Left lung (tissue), 10 donors: Measurements from ENCODE around the gene SCLY. TPM values are rescaled to one million over a fixed set of nuclear protein-coding genes. Genes with fewer than 3 reads are reported as not detected.

ENCODE experiments used
- ATAC-seq: fragments of 200-7000 bp; cut with Tn5 transposase; one replicate; pipeline ENCODE4 v1.9.1; 2020; ENCODE audit warnings: moderate library complexity
- DNase-seq, 4 donors: peaks; one replicate each; pipeline ENCODE4 v3.0.0-alpha.2; 2013 to 2020
- H3K27ac ChIP-seq, 2 donors: fragments of 200-600 bp; sonication (generic) in 1 of 2; one replicate each; pipeline versions ENCODE4 v1.5.0 to v1.8.0; 2020 to 2021
- H3K27me3 ChIP-seq, 2 donors: fragments of 200-600 bp; sonication (generic) in 1 of 2; one replicate each; pipeline versions ENCODE4 v1.5.0 to v1.8.0; 2020 to 2021
- H3K36me3 ChIP-seq, 2 donors: fragments of 200-600 bp; sonication (generic) in 1 of 2; one replicate each; pipeline versions ENCODE4 v1.5.0 to v1.8.0; 2020 to 2021
- H3K4me1 ChIP-seq, 2 donors: fragments of 200-600 bp; one replicate each; pipeline ENCODE4 v1.8.0; 2021
- H3K4me3 ChIP-seq, 2 donors: fragments of 200-600 bp; sonication (generic) in 1 of 2; one replicate each; pipeline versions ENCODE4 v1.5.0 to v1.8.0; 2020 to 2021; ENCODE audit warnings: mild to moderate bottlenecking in 1 of 2
- H3K9me3 ChIP-seq, 2 donors: fragments of 200-600 bp; sonication (generic) in 1 of 2; one replicate each; pipeline versions ENCODE4 v1.5.0 to v1.8.0; 2020 to 2021
- intact Hi-C, 2 donors: fragments of 100-400 bp; cut with DNase I; formaldehyde crosslinking; loops; one replicate each; pipeline versions ENCODE4 v1.11.2 to v1.14.2; 2022
- polyA plus RNA-seq, 6 donors: library from polyadenylated mRNA; unstranded; fragments of 120-200 nt; gene quantifications; one replicate each; pipeline ENCODE4 v1.2.1, GENCODE V29; 2013; ENCODE audit not compliant: insufficient read length in 6 of 6
- total RNA-seq, 2 donors: library from RNA; stranded (reverse); fragmentation: NEBNext Ultra II Directional; extraction: Animal tissue kit (Norgen Biotek cat#: 25700); gene quantifications; one replicate each; pipeline ENCODE4 v1.2.1, GENCODE V29; 2021
- TF ChIP-seq, protein P1 (sequence below), 2 donors: fragments of 200-600 bp; sonication (generic) in 1 of 2; IDR thresholded peaks; one replicate each; pipeline versions ENCODE4 v1.5.0 to v1.8.0; 2021; ENCODE audit warnings: antibody characterized with exemption in 2 of 2
- donor health status: DM: no; HTN: yes; CAD: no.
- donor health status: DM: no; HTN: no; CAD: no.

The SCLY gene
- total and polyA plus RNA-seq, 8 donors = 10.9 to 20.9 (median 15.2) TPM

GRCh38 chr2:238137885-238138284, 77.1 kb downstream of the SCLY start:
- Histone ChIP-seq H3K36me3 (no peaks in the 10 kb centered on the region), H3K27ac (no peak overlapping the region), H3K4me1 (peaks cover 0 to 35% of the 10 kb centered on the region in 2 donors), H3K27me3 (peaks cover 0 to 12% of the 10 kb centered on the region in 2 donors), H3K4me3 (no peak overlapping the region), H3K9me3 (no peaks in the 10 kb centered on the region)
- peak in 1 of 4 donors; percentile 41 for DNase-seq
- ATAC-seq = no peak
- TF ChIP-seq, protein P1, sequence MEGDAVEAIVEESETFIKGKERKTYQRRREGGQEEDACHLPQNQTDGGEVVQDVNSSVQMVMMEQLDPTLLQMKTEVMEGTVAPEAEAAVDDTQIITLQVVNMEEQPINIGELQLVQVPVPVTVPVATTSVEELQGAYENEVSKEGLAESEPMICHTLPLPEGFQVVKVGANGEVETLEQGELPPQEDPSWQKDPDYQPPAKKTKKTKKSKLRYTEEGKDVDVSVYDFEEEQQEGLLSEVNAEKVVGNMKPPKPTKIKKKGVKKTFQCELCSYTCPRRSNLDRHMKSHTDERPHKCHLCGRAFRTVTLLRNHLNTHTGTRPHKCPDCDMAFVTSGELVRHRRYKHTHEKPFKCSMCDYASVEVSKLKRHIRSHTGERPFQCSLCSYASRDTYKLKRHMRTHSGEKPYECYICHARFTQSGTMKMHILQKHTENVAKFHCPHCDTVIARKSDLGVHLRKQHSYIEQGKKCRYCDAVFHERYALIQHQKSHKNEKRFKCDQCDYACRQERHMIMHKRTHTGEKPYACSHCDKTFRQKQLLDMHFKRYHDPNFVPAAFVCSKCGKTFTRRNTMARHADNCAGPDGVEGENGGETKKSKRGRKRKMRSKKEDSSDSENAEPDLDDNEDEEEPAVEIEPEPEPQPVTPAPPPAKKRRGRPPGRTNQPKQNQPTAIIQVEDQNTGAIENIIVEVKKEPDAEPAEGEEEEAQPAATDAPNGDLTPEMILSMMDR (IDR thresholded peaks at IDR 0.05) = no peak
- intact Hi-C loops = no loop called here

GRCh38 chr2:238138331-238139195, 77.8 kb downstream of the SCLY start, which contains the start of gene KLHL30:
Gene KLHL30, plus strand, starts transcription at chr2:238138668. Its CDS starts 2,087 bp downstream, at chr2:238140755.
- intact Hi-C loops = no loop called here
- Histone ChIP-seq H3K4me3 (no peak within 1 kb of the TSS), H3K27ac (no peak within 1 kb of the TSS), H3K36me3 (no peaks in the 10 kb centered on the region), H3K27me3 (peaks cover 0 to 12% of the 10 kb centered on the region in 2 donors), H3K4me1 (peaks cover 0 to 35% of the 10 kb centered on the region in 2 donors), H3K9me3 (no peaks in the 10 kb centered on the region)
- TF ChIP-seq, protein P1 (IDR thresholded peaks at IDR 0.05) = no peak
- DNase-seq (peak in 1 of 4 donors; percentile 67), ATAC-seq (peak; percentile 44)

DNA sequence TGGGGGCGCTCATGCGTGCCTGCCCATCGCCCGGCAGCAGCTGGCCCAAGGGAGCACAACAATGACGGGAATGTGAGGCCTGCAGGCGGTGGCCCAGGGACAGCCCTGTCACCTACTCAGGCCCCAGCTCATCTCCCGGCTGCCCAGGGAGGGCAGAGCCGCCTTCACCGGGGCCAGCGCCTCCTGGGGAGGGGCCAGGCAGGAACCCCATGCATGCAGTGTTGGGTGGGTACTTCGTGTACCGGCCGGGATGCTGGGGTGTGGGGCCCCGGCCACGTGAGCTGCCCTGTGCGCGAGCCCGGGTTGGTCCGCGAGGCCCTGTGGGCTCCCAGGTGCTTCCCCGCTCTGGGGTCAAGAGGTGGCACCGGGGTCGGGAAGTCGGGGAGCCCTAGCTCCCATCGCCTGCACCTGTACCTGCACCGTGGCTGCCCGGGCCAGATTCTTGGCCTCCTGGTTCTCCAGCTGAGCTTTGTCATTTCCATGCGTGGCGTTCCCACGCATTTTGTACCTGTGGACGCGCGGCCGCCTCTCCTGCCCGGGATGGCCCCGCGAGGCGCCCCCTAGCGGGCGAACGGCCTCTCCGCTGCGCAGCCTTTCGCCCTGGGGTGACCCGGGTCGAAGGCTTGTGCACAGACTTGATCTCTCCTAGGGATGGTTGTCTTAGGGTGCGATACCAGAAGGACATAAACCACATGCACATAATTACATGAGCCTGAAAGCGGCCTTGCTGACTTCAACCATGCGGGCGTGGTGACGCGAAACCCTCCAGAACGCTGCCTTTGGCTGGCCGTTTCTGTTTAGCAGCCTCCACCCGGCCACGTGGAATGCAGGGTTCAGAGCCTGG, 78.6 kb downstream of the SCLY start:
- Histone ChIP-seq H3K36me3 (no peaks in the 10 kb centered on the region), H3K27me3 (peaks cover 0 to 12% of the 10 kb centered on the region in 2 donors), H3K4me1 (peaks cover 0 to 35% of the 10 kb centered on the region in 2 donors), H3K27ac (no peak overlapping the region), H3K9me3 (no peaks in the 10 kb centered on the region), H3K4me3 (no peak overlapping the region)
- TF ChIP-seq, protein P1 (IDR thresholded peaks at IDR 0.05) = peak; percentile 18 to 53
- ATAC-seq (no peak), DNase-seq (peak in 1 of 4 donors; percentile 76)
- intact Hi-C loops = no loop called here

DNA sequence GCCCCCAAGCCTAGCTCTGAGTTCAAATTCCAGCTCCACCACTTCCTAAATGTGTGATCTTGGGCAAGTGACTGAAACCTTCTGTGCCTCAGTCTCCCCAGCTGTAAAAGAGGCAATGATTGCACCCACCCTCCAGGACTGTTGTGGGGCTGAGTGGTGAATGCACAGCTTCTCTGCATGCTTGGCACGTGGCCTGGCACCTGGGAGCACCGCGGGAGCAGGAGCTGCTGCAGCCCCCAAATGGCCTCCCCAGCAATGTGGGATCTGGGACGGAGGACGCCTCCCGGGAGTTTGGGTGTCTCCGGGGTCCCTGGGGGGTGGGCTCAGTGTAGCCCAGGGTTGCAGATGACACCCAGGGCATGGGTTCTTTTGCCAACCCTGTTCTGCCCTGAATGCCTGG, 79.2 kb downstream of the SCLY start:
- peaks cover 0 to 12% of the 10 kb centered on the region in 2 donors for H3K27me3 ChIP-seq
- no peak overlapping the region for H3K4me3 ChIP-seq
- no peak for ATAC-seq
- no peak overlapping the region for H3K27ac ChIP-seq
- H3K9me3 ChIP-seq = no peaks in the 10 kb centered on the region
- H3K36me3 ChIP-seq = no peaks in the 10 kb centered on the region
- DNase-seq = peak in 1 of 4 donors; percentile 61
- TF ChIP-seq, protein P1 (IDR thresholded peaks at IDR 0.05) = no peak
- H3K4me1 ChIP-seq = peaks cover 0 to 35% of the 10 kb centered on the region in 2 donors
- intact Hi-C loops = no loop called here
